Myometrial cell (primary cell): ENCODE results near the gene NCKAP1. TPM values are rescaled to one million over a fixed set of nuclear protein-coding genes. Genes with fewer than 3 reads are reported as not detected.

Experiments used
- total RNA-seq: library from RNA; depleted of rRNA; stranded (reverse); fragments of >200 nt; gene quantifications from 2 replicates; pipeline ENCODE4 v1.2.3, GENCODE V29; 2015

Gene NCKAP1, protein sequence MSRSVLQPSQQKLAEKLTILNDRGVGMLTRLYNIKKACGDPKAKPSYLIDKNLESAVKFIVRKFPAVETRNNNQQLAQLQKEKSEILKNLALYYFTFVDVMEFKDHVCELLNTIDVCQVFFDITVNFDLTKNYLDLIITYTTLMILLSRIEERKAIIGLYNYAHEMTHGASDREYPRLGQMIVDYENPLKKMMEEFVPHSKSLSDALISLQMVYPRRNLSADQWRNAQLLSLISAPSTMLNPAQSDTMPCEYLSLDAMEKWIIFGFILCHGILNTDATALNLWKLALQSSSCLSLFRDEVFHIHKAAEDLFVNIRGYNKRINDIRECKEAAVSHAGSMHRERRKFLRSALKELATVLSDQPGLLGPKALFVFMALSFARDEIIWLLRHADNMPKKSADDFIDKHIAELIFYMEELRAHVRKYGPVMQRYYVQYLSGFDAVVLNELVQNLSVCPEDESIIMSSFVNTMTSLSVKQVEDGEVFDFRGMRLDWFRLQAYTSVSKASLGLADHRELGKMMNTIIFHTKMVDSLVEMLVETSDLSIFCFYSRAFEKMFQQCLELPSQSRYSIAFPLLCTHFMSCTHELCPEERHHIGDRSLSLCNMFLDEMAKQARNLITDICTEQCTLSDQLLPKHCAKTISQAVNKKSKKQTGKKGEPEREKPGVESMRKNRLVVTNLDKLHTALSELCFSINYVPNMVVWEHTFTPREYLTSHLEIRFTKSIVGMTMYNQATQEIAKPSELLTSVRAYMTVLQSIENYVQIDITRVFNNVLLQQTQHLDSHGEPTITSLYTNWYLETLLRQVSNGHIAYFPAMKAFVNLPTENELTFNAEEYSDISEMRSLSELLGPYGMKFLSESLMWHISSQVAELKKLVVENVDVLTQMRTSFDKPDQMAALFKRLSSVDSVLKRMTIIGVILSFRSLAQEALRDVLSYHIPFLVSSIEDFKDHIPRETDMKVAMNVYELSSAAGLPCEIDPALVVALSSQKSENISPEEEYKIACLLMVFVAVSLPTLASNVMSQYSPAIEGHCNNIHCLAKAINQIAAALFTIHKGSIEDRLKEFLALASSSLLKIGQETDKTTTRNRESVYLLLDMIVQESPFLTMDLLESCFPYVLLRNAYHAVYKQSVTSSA
- 82.9 and 89.1 TPM in 2 replicates for total RNA-seq

DNA sequence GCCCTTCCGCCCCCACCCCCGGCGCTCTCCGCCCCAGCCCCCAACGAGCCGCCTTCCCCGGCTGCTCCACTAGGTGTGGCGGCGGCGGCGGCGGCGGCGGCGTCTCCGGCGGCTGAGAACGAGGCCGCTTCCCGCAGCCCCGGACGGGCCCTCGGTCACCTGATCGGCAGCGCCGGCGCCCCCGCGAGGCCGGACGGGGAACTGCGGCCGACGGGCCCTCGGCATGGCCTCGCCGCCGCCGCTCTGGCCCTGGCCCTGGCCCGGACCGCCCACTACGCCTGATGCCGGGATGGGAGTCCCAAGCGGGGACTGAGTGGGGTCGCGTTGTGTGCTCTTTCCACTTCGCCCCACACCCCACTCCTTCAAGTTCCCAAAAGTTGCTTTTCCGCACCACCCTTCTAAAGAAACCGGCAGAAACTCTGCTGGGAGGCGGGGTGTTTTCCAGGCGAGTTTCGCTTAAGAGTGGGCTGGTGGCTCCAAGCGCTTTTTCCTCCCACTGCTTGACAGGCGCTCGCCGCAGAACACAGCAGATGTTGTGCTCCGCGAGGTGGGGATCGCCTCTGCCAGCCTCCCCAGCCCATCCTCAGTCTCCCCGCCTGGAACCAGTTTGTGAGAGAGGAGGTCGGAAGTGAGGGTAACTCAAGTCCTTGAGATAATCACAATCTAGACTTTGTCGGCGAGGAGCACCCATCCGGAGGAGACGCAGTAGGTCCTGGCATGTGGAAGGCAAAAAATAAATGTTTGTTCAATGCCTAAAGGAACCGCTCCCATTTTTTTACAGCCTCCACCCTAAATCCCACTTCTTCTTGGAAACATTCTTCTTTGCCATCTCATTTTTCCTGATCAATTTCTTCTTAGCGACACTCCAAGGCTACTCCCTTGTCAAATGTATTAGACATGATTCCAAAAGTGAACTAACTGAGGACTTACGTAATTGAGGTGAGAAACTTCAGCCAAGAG is at the start of gene NCKAP1:
NCKAP1 (minus strand) TSS at position 117 of the 960 bp plus-strand sequence. CDS start 358 bp downstream, outside the sequence.

DNA sequence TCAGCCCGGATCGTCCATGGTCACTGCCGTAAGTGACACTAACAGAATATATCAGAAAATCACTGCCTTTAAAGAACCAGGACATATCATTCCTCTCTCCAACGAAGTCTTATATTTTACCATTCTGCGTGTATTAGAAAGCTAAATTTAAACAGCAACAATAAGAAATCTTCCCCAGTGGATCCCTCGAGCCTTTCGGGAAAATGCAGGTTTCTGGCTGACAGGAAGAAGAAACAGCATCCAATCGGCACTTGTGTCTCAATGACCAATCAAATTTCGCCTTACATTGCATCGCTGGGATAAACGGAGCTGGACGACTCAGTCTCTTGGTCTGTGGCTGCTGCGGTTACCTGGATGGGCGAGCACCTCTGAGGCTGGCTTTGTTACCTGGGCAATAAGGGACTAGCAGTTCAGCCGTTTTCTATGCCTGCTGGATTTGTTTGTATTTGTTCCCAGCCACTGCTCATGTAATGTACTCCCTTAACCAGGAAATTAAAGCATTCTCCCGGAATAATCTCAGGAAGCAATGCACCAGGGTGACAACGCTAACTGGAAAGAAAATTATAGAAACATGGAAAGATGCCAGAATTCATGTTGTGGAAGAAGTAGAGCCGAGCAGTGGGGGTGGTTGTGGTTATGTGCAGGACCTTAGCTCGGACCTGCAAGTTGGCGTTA is 40.3 kb upstream of the NCKAP1 start, which contains the start of gene DUSP19:
DUSP19 (plus strand) TSS at position 284 of the 675 bp plus-strand sequence; CDS start at position 471, 187 bp downstream.

DNA sequence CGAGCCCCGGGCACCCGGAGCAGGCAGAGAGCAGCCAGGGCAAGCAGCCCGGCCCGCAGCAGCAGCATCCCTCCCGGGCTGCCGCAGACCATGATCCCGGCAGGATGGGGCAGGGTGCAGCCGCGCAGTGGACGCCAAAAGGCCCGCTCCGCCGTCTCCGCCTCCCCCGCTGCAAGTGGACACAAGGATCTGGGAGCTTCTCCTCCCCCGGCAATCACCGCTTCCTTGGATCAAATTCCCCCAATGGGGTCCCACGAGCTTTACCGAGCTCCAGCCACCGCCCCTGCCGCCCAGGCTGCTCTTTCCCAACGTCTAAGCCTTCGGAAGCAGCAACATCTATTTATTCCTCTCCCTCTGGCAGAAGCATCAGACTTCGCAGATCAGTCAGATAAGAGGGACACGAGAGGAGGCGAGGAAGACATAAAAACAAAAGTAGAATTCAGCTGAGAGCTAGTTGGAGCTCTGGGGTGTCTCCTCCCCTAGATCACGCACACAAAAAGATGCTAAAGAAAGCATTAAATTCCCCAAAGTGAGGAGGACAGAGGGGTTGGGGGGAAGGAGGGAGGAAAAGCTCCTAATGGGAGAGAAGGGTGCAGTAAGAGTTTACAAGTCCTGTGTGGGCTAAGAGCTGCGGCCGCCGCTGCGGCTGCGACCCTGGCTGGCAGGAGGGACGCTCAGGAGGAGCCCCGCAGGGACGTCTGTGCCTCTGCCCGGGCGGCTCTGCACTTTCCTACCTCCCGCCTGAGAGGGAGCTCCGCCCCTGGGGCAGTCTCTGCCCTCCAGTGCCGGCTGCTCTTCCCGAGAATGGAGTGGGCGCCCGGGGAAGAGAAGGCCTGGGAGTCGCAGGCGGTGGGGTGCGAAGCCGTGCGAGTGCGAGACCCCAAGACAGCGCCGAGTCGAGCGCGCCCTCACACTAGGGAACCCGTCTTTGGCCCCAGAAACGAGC is 171.5 kb downstream of the NCKAP1 start, which contains the start of gene FRZB:
FRZB (minus strand) TSS at position 177 of the 946 bp plus-strand sequence; CDS start at position 92, 85 bp downstream.

Other genes starting within 250 kb of the NCKAP1 start
- under 0.01 and 0.58 TPM in 2 replicates for gene FRZB, start 171.8 kb downstream of the NCKAP1 start, total RNA-seq
- gene DUSP19, start 40.3 kb upstream of the NCKAP1 start, total RNA-seq: 1.4 and 5.8 TPM in 2 replicates
- gene NUP35, start 86.0 kb upstream of the NCKAP1 start, total RNA-seq: 10.4 and 11.2 TPM in 2 replicates